ENCODE results near the gene DIDO1.

- TF ChIP-seq CTCF (IDR thresholded peaks at IDR 0.05) (no peak), POLR2AphosphoS5 (IDR thresholded peaks at IDR 0.05) (no peak), POLR2A (IDR thresholded peaks at IDR 0.05) (no peak)
These were observed 1.3 kb downstream of the DIDO1 start for GRCh38 chr20:62925076-62925419.
